GM19025 (cell line): ENCODE measurements around the gene MEIS1.

Experiments
- ATAC-seq: cut with Tn5 transposase; IDR thresholded peaks from one replicate; pipeline ENCODE4 v1.9.1; 2021; ENCODE audit warnings: mild to moderate bottlenecking, low read depth, moderate library complexity; ENCODE audit not compliant: unreplicated experiment

The MEIS1 gene

DNA sequence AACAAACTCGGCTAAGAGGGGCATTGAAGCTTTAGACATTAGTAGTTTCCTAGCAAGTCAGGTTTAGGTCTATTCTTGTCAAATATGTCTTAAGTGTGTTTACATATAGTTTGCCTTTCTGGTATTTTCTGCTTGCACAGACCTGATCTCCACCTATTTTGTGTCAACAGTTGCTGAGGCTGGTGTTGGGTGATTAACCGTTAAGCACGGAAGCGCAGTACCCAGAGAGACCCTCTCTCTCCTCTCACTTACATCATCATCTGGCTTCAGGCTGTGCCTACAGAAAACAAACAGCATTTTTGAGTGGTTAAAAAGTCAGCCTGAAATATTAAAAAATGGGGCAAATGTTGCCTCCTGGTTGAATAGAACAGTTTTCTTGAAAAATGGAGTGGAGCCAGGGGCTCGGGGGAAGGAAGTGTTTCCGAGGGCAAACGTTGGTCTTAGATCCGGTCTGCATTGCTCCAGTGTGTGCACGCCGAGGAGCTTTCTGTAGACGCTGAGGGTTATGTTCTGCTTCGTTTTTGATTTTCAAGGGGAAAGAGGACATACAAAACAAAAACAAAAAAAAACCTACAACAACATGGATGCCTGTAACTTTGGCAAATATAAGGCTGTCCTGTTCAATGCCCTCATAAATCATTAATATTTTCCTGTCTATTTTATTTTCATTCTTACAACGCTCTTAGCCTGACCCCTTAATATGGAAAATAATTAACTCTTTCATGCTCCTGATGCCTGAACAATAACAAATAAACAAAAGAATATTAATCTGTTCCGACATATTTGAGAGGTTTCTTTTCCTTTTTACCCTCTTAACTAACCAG is 120.8 kb downstream of the MEIS1 start:
- no peak for ATAC-seq

DNA sequence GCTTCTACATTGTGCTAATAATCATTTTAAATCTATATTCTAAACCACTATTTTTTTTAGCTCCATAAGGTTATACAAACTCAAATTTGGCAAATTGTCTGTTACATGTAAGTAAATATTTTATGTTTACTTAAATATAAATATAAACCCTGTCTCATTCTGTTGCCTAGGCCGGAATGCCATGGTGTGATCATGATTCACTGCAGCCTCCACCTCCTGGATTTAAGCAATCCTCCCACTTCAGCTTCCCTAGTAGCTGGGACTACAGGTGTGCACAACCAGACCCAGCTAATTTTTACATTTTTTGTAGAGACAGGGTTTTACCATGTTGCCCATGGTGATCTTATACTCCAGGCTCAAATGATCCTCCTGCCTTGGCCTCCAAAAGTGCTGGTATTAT is 124.7 kb downstream of the MEIS1 start:
- ATAC-seq, result no peak

DNA sequence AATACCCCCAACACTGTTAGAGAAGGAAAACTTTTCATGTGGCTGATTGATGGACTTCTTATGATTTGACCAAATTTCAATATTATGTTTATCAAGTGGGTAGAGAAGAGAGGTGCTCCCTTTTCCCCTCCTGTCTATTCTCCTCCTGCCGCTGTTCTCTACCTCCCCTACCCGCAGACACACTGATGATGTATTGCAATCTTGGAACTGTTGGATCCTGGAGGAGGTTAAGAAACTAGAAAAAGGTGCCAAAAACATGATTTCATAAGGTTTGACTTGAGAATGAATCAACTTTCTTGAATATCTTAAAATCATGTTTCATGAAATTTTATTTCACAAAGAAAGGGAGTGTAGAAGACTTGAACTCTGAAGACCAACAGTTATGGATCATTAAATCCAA is 125.8 kb downstream of the MEIS1 start:
- ATAC-seq, result no peak

DNA sequence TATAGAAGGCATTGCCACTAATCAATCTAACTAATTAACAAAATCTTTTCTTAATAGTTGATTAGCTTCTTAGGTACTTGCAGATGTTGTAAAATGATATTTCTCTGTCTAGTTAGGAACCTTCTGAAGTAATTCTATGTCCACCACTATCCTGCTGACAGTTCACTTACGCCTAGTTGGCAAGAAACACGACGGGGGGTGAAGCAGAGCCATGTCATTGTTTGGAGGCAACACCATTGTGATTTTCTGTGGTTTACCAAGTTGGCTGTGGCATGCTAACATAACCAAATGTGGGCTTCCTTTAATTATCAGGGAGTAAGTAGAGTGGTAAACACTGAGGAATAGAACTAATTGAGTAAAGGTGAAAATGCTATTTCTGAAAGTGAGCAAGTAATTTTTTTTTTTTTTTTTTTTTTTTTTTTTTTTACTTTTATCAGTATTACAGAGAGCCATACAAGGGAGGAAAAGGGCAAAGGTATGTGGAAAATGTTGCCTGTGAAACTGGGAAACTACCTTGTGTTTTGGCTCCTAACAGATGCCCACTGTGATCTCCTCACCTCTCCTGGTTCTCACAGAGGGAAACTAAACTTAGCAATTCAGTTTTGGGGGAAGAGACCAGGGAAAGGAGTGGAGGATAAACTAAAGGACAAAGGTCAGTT is 126.8 kb downstream of the MEIS1 start:
- no peak for ATAC-seq

DNA sequence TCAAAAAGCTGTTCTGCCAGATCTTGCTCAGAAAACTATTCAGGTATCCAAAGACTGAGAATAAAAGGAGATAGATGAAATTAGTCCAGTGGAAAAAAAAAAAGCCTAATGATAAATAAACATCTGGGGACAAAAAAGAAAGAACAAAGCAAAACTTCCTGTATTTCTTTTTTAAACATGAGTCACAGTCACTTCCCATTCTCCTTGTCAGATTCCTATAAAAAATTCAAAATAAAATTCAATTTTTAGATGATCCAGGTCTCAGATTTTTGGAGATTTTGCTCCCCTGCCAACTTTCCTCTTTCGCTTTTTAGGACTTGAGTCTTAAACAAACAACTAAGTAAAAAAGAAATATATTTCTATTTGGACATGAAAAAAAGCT is 127.4 kb downstream of the MEIS1 start:
- no peak for ATAC-seq

DNA sequence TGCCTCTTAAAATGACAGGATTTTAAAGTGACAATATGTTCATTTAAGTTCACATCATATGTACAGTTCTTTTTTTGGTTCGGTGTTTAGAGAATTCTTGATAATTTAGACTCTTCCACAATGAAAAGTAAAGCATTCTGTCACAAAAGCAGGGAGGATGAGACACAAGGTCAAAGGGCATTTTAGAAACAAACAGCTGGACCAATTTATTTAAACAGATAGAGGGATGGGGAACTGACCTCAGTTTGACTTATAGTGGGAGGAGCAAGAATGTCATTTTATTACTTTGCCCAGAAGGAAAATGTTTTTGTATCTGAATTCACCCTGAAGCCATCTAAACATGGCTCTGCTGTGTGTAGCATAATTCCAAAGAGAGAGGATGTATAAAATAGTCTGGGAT is 128.5 kb downstream of the MEIS1 start:
- no peak for ATAC-seq

DNA sequence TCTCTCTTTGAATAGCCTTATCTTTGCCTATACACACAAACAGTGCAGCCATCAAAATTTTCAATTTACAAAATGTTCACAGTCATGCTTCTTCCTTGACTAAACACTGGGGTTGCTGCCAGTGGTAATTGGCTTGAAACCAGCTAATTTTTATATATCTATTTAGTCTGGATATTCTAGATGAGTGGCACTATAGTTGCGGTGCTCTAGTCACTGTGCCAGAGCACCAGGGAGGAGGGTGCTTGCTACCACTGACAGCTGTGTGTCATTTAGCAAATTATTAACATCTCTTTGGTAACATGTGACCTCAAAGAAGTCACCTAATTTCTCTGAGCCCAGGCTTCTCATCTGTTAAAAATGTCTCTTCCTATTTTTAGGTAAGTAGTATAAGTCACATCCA is 130.4 kb downstream of the MEIS1 start:
- ATAC-seq, result no peak

DNA sequence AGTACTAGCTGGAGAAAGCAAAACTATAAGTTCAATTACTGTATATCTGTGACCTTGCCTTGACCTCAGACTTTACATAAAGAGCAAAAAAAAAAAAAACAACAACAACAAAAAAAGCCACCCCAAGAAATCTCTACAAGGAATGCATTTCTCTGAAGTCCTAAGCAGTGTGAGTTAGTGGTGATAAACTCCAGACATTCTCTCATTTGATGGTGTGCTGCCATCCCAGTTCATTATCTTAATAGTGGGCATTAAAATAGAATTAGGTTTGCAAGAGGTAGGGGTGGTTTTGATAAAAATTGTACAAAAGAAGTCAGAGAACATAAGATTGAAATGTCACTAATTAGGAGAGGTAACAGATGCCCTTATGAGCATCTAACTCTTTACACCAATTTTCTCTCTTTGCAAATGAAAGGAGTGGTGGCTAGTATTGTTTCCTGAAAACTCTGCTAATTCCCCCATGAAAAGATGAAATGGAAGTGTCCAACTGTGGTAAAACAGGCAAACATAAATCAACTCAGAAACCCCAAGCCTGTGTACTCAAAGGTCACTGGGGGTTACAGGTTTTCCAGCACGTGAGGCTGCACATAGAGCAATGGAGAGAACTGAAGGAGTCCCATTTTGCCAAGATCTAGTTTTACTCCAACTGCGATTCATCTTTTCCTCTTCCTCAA is 131.9 kb downstream of the MEIS1 start:
- no peak for ATAC-seq

DNA sequence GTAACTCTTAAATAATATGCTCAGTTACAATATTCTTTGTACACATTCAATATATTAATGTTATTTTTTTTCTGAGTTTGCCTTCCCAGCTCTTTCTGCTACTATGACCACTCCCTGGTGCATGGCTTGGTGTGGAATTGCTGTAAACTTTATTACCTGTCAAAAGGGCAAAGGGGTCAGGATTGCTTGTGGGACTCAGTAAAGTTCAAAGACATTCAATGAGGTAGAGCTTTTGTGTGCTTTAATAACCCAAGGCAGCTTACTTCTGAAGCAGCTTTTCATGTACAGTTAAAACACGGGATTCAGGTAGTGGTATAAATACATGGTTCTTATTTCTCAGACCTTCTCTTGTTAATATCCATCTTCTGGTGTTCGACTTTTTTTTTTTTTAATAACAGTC is 132.8 kb downstream of the MEIS1 start:
- no peak for ATAC-seq

DNA sequence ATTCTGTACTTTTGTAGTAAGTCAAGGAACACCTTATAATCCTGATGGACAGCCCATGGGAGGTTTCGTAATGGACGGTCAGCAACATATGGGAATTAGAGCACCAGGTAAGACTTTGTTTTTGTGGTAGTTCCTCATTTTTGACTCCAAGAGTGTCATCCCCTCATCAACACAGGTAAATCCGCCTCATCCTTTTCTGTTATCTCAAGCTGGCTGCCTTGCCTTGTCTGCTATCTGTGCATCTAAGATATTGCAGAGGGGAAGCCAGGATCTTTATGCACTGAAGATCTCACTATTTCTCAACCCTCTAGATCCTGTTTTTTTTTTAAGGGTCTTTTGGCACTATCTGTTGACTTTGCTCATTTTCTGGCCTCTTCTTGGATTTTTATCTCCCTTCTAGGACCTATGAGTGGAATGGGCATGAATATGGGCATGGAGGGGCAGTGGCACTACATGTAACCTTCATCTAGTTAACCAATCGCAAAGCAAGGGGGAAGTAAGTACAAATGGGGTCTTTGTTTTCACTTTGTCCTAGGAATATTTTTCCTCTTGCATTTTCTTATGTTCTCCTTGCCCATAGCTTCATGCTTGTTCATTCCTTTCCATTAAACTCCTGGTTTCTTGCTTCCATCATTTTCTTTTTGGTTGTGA is 133.8 kb downstream of the MEIS1 start:
- no peak for ATAC-seq

DNA sequence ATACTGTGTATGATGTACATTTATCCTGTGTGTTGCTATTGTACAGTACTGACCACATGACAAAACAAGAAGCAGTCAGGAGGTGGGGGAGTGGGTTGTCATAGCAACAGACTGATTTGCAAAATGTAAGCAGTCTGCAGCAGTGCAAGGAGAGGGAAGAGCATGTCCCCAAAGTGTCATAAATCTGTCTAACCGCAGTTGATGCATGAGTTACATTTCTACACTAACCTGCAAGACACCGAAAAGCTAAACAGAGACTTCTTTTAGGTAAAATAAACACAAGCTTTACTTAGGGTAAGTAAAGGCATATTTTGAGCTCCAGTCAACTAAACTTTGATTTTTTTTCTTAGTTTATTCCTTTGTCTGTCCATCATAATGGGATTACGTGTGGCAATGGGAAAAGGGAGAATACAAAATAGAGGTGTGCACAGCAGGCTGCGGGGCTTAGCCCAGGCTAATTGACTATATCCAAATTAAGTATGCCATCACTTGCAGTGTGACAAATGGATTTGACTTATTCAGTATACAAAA is 134.5 kb downstream of the MEIS1 start:
- no peak for ATAC-seq

DNA sequence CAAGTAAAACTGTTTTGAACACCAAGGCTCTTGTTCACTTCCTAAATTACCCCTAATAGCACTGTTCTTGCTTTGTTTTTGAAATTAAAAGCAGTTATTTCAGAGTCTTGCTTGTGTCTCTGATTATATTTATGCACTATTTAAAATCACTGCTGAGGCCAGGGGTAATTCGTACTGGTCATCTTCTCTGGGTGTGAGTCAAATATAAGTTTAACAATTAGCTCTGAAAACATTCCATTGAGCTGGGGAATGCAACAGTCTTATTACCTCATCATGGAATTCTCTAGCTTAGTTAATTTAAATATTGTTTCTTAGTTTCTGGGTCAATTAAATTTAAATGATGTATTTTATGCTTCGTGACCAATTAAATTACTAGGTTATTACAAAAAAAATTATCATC is 135.0 kb downstream of the MEIS1 start:
- ATAC-seq, result no peak

DNA sequence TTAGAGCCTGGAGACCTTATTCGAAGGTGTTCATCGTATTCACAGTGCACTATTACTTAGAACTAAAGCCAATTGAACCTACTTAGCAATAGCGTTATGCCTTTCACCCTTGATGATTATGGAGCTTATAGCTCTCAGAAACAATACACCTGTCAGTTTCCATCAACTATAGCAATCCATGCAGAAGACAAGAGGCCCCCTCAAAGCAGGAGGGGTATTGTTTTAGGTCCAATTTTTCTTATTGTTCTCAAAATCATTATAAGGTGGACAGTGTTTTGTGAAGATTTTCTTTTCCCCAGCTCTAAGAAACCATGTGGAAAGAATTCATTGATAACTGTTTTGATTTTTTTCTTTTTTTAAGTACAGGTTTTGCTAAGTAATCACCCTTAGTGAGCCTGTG is 135.5 kb downstream of the MEIS1 start:
- ATAC-seq, result no peak

DNA sequence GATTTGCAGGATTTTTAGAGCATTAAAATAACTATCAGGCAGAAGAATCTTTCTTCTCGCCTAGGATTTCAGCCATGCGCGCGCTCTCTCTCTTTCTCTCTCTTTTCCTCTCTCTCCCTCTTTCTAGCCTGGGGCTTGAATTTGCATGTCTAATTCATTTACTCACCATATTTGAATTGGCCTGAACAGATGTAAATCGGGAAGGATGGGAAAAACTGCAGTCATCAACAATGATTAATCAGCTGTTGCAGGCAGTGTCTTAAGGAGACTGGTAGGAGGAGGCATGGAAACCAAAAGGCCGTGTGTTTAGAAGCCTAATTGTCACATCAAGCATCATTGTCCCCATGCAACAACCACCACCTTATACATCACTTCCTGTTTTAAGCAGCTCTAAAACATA is 137.0 kb downstream of the MEIS1 start:
- no peak for ATAC-seq

DNA sequence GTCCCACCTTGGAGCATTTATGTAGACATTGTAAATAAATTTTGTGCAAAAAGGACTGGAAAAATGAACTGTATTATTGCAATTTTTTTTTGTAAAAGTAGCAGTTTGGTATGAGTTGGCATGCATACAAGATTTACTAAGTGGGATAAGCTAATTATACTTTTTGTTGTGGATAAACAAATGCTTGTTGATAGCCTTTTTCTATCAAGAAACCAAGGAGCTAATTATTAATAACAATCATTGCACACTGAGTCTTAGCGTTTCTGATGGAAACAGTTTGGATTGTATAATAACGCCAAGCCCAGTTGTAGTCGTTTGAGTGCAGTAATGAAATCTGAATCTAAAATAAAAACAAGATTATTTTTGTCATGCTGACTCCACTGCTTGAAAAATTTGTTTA is 137.5 kb downstream of the MEIS1 start:
- no peak for ATAC-seq

DNA sequence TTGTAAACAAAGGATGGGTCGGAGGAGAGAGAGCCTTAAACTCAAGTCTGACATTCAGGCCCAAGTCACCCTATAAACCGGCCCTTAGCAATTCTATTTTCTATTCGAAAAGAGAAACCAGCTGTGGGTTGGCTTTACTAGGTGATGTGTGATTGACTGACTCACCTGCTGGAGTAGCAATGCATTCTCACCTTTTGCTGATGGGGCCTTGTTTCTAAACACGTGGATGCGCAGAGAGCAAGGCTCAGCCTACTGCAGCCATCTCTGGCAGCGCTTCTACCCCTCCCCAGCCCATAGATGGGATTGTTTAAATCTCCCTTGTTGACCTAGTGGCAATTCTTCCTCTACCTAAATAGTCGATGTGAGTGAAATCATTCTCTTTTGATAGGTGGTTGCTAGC is 138.5 kb downstream of the MEIS1 start:
- no peak for ATAC-seq

DNA sequence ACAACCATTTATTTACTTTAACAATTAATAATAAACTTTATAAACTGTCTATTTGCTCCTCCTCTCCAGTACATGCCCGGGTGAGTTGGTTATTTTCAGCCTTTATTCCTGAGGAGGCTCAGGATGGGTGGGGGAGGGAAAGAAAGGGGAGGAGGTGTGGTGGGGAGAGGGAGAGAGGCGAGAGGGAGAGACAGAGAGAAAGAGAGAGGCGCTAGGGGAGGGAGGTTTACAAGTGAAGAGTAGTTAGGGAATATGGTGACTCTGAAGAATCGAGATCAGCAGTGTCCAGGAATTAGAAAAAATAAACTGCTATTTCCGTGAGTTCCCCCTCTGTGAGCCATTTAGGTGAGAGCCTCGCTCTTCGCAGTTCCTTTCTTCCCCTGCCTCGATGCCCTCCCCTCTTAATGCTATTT is 138.9 kb downstream of the MEIS1 start:
- ATAC-seq, result no peak

DNA sequence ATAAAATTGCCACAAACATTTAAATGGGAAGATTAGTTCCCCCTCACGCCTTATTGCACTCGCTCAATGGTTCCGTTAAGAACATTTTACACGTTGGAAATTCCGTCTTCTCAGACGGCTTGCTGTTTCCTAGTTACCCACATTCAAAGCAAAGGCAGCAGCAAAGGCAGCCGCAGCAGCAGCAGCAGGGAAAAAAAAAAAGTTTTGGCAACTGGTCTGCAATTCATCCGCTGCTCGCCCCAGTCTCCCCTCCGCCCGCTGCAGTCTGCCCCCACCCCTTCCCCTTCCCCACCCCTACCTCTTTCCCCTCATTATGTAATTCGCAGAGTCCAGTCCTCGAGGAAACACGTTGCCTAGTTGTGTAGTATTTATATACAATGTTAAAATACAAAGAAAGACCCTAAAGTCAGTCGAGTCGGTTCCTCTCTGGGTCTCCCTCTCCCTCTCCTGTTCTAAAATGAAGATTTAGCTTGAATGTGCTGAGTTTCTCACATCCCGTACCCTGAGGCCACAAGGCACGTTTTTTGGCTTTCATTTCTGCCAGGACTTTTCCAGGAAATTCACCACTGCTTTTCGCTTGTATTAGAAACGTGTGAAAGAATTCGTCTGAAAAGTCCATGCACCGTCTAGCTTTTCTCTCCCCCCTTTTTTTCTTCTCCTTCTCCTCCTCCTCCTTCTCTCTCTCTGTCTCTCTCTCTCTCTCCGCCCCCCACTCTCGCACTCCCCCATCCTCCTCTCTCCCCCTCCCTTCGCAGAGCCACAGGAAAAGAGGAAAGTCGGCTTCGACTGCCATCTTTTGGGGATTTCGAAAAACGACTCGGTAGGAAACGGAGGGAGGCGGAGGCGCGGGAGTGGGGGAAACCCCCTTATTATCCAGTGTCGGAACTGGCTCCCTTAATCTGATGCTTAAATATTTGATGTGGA is 140.0 kb downstream of the MEIS1 start:
- no peak for ATAC-seq

DNA sequence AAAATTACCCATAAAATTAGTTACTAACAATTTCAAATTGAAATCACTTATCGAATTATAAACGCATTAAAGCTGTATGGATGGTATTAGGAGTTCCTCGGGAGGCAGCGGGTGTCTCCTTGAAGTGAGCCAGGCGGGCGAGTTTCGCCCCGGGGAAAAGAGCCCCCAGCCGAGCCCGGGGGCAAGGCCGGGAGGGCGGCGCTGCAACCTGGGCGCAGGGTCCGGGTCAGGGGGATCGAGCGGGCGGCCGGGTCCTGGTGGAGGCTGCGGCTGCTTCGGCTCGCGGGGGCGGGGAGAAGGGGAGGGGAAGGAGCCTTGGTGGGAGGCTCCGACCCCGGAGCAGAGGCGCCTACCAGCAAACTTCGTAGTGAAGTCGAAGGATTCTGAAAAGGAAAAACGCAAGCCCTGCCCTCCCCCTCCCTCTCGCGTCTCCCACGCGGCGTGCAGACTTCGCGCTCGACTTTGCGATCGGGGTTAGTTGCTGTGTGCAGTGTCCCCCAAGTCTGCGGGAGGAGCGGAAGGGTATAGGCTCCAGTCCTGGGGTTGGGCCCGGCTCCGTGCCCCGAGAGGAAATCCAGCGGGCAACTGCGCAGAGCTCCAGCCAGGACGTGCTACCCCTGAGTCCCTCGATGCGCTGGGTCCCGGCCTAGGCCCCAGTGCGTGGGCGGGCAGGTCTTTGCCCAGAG is 140.8 kb downstream of the MEIS1 start:
- no peak for ATAC-seq

DNA sequence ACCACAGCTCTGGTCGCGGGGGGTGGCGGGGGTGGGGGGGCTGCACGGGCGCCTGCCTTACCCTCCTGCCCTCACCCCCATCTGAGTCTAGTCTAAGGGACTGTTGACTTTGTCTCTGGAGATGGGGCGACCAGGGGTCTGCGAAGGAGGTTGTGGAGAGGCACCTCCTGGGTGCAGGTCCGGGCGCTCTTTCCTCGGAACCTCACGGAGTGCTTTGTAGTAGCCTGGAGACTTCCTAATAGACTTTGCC is 141.3 kb downstream of the MEIS1 start:
- no peak for ATAC-seq
